ENCODE results near the gene BPIFB3.

Gene BPIFB3

GRCh38 chr20:33053291-33054106, at the start of gene BPIFB3:
Gene BPIFB3 (plus strand): TSS chr20:33053903. CDS start chr20:33055436, 1,533 bp downstream.
- DNase-seq (ENCODE audit: low read depth), result no peak

- DNase-seq (ENCODE audit: low read depth), result no peak
Measured at GRCh38 chr20:33004141-33004751, 49.5 kb upstream of the BPIFB3 start, which contains the start of gene SUN5. Gene SUN5 (minus strand): TSS chr20:33004433. CDS start chr20:33004340, 93 bp downstream.

GRCh38 chr20:33005132-33005566, 48.6 kb upstream of the BPIFB3 start:
- DNase-seq (ENCODE audit: low read depth), result peak; percentile 28

- no peak for DNase-seq (ENCODE audit: low read depth)
Measured at GRCh38 chr20:33005908-33006775, 47.6 kb upstream of the BPIFB3 start.

- DNase-seq (ENCODE audit: low read depth), result no peak
Measured at GRCh38 chr20:33006776-33007375, 46.8 kb upstream of the BPIFB3 start.

GRCh38 chr20:33007376-33008335, 46.0 kb upstream of the BPIFB3 start, which contains the start of gene BPIFB2:
Gene BPIFB2 (plus strand): TSS chr20:33007704. CDS start chr20:33008575, 871 bp downstream.
- DNase-seq (ENCODE audit: low read depth), result no peak

- DNase-seq (ENCODE audit: low read depth), result no peak
Measured at GRCh38 chr20:33008336-33009213, 45.1 kb upstream of the BPIFB3 start.

GRCh38 chr20:33009214-33010132, 44.2 kb upstream of the BPIFB3 start:
- no peak for DNase-seq (ENCODE audit: low read depth)

GRCh38 chr20:33010133-33010504, 43.6 kb upstream of the BPIFB3 start:
- no peak for DNase-seq (ENCODE audit: low read depth)

GRCh38 chr20:33010674-33011449, 42.8 kb upstream of the BPIFB3 start:
- DNase-seq (ENCODE audit: low read depth), result no peak

GRCh38 chr20:33012327-33013189, 41.1 kb upstream of the BPIFB3 start:
- DNase-seq (ENCODE audit: low read depth), result no peak

GRCh38 chr20:33013701-33014326, 39.9 kb upstream of the BPIFB3 start:
- DNase-seq (ENCODE audit: low read depth), result no peak

- DNase-seq (ENCODE audit: low read depth), result no peak
Measured at GRCh38 chr20:33014336-33015113, 39.2 kb upstream of the BPIFB3 start.

- no peak for DNase-seq (ENCODE audit: low read depth)
Measured at GRCh38 chr20:33015114-33015484, 38.6 kb upstream of the BPIFB3 start.
